Measurements from ENCODE around the gene KRTAP16-1.

Gene KRTAP16-1

DNA sequence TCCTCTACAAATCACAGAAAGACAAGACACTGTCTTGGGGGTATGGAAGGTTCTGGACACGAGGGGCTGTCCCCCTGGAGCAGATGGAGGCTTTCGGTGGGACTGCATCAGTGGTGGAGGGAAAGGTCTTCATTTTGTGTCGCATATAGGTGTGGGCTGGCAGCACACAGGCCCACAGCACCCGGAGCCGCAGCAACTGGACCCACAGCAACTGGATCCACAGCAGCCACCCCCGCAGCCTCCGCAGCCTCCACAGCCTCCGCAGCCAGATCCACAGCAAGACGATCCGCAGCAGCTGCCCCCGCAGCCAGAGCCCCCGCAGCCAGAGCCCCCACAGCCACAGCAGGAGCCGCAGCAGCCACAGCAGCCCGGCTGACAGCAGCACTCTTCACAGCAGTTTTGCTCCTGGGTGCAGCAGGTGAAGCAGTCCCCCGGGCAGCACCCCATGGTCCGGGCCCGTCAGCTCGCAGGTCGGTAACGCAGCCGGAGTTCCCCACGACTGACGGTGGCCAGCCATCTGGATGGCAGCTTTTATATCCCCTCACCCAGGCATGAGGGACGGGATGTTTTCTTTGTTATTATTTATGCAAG lies 6.2 kb upstream of the KRTAP16-1 start, which contains the start of gene KRTAP17-1:
KRTAP17-1 (minus strand) TSS at position 507 of the 591 bp plus-strand sequence; CDS start at position 447, 60 bp downstream.
- Histone ChIP-seq H3K27ac (ENCODE audit: low read length) (no peak within 1 kb of the TSS), H3K36me3 (ENCODE audit: insufficient read depth, low read depth, low read length) (no peaks in the 10 kb centered on the region), H3K27me3 (ENCODE audit: insufficient read depth, low read length) (no peaks in the 10 kb centered on the region), H3K4me3 (ENCODE audit: low read length) (no peak within 1 kb of the TSS), H3K9me3 (ENCODE audit: insufficient read depth, low read depth, low read length) (peaks cover 10% of the 10 kb centered on the region; the same call in 1 of the 2 replicates), H3K9ac (ENCODE audit: low read depth, low read length) (no peak within 1 kb of the TSS), H3K4me1 (ENCODE audit: insufficient read depth, low read length) (no peaks in the 10 kb centered on the region)

DNA sequence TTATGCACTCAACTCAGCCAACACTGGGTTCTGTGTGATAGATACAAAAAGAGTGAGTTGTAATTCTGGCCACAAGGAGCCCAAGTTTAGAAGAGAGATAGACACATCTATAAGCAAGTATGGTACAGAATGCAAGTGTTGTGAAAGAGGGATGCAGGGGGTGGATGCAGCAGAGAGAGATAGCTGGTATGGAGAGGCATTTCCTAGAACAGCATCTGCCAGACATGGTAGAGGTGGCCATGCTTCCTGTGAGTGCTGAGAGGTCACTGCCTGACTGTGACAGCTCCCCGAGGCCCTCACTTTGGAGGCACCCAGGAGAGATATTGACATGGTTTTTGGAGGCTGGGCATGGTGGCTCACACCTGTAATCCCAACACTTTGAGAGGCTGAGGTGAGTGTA lies 2.0 kb upstream of the KRTAP16-1 start:
- Histone ChIP-seq H3K36me3 (ENCODE audit: insufficient read depth, low read depth, low read length) (no peaks in the 10 kb centered on the region), H3K9me3 (ENCODE audit: insufficient read depth, low read depth, low read length) (no peaks in the 10 kb centered on the region), H3K27ac (ENCODE audit: low read length) (no peak overlapping the region), H3K4me3 (ENCODE audit: low read length) (no peak overlapping the region), H3K9ac (ENCODE audit: low read depth, low read length) (no peak overlapping the region), H3K27me3 (ENCODE audit: insufficient read depth, low read length) (no peaks in the 10 kb centered on the region), H3K4me1 (ENCODE audit: insufficient read depth, low read length) (no peaks in the 10 kb centered on the region)

DNA sequence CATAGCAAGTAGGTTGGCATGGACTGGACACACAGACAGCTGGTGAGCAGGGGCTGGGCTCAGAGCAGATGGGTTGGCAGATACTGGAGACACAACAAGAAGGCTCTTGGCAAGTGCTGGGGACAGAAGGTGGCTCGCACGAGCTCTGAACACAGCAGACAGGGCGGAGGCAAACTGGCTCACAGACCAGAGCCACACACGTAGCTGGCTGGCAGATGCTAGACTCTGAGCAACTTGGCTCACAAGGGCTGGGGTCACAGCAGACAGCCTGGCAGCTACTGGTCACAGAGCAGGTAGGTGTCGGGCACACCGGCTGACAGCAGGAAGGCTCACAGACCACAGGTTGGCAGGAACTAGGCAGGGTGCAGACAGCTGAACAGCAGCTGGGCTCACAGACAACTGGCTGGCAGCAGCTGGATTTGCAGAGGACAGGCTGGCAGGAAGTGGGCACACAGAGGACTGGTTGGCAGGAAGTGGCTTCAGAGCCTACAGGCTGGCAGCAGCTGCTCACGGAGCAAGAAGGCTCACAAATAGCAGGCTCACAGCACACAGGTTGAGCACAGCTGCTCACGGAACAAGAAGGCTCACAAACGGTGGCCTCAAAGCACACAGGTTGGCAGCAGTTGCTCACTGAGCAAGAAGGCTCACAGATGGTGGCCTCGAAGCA lies 725 bp downstream of the KRTAP16-1 start:
- Histone ChIP-seq H3K9ac (ENCODE audit: low read depth, low read length) (no peak overlapping the region), H3K4me3 (ENCODE audit: low read length) (no peak overlapping the region), H3K27ac (ENCODE audit: low read length) (no peak overlapping the region), H3K27me3 (ENCODE audit: insufficient read depth, low read length) (no peaks in the 10 kb centered on the region), H3K9me3 (ENCODE audit: insufficient read depth, low read depth, low read length) (no peaks in the 10 kb centered on the region), H3K4me1 (ENCODE audit: insufficient read depth, low read length) (no peaks in the 10 kb centered on the region), H3K36me3 (ENCODE audit: insufficient read depth, low read depth, low read length) (no peaks in the 10 kb centered on the region)

DNA sequence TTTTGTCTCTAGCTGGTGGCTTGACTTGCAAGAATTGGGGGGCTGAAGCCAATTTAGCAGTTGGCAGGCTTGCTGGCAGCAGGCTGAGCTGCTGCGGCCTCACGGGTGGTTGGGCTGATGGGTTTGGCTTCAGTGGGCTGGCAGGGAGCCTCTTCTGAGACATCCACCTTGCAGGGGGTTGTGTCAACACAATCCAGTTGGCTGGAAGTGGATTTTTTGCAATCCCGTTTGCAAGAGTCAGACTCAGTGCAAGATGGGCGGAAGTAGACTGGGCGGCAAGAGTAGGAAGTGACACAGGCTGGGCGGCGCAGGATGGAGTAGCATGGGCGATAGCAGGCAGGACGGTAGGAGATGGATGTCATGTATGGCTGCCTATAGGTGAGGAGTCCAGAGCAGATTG lies 1.5 kb downstream of the KRTAP16-1 start:
- H3K27ac ChIP-seq (ENCODE audit: low read length): no peak overlapping the region
- H3K9ac ChIP-seq (ENCODE audit: low read depth, low read length): no peak overlapping the region
- no peak overlapping the region for H3K4me3 ChIP-seq (ENCODE audit: low read length)
- H3K36me3 ChIP-seq (ENCODE audit: insufficient read depth, low read depth, low read length): no peaks in the 10 kb centered on the region
- H3K27me3 ChIP-seq (ENCODE audit: insufficient read depth, low read length): no peaks in the 10 kb centered on the region
- H3K4me1 ChIP-seq (ENCODE audit: insufficient read depth, low read length): no peaks in the 10 kb centered on the region
- H3K9me3 ChIP-seq (ENCODE audit: insufficient read depth, low read depth, low read length): no peaks in the 10 kb centered on the region

DNA sequence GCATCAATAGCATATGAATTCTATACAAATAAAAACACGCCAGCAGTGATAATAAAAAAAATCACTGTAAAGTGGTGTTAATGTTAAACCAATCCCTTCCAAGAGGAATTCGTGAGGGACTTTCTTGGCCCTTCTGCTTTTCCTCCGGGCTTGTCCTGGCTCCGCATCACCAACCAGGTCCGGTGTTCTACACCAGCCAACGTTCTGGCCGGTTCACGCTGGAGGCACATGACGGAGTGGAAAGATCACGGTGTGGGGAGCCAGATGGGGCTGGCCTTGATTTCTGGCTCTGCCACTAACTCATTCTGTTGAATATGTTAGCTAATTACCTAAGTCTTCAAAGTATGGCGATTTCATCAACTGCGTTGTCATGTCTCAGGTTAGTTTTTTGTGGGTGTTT lies 5.0 kb downstream of the KRTAP16-1 start:
- Histone ChIP-seq H3K27me3 (ENCODE audit: insufficient read depth, low read length) (no peaks in the 10 kb centered on the region), H3K4me3 (ENCODE audit: low read length) (no peak overlapping the region), H3K36me3 (ENCODE audit: insufficient read depth, low read depth, low read length) (no peaks in the 10 kb centered on the region), H3K9ac (ENCODE audit: low read depth, low read length) (no peak overlapping the region), H3K9me3 (ENCODE audit: insufficient read depth, low read depth, low read length) (no peaks in the 10 kb centered on the region), H3K27ac (ENCODE audit: low read length) (no peak overlapping the region), H3K4me1 (ENCODE audit: insufficient read depth, low read length) (no peaks in the 10 kb centered on the region)

DNA sequence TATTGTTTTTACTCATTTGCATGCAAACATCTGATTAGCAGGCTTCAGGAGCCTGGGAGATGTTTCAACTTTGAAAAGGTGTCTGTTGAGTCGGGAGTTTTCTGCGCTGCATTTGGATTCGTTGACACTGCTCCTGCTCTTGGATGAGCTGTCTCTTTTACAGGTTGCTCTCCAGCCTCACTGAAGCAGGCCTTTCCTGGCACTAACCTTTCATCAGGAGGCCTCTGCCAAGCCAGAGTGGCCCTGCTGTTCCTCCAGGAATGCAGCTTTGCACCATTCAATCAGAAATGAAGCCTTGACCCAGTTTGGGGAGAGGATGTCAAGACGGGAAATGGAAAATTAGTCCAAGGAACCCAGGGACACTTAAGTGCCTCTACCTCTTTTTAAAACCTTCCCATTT lies 6.1 kb downstream of the KRTAP16-1 start:
- no peaks in the 10 kb centered on the region for H3K4me1 ChIP-seq (ENCODE audit: insufficient read depth, low read length)
- H3K27me3 ChIP-seq (ENCODE audit: insufficient read depth, low read length): no peaks in the 10 kb centered on the region
- H3K27ac ChIP-seq (ENCODE audit: low read length): no peak overlapping the region
- no peak overlapping the region for H3K9ac ChIP-seq (ENCODE audit: low read depth, low read length)
- H3K4me3 ChIP-seq (ENCODE audit: low read length): no peak overlapping the region
- no peaks in the 10 kb centered on the region for H3K9me3 ChIP-seq (ENCODE audit: insufficient read depth, low read depth, low read length)
- no peaks in the 10 kb centered on the region for H3K36me3 ChIP-seq (ENCODE audit: insufficient read depth, low read depth, low read length)

DNA sequence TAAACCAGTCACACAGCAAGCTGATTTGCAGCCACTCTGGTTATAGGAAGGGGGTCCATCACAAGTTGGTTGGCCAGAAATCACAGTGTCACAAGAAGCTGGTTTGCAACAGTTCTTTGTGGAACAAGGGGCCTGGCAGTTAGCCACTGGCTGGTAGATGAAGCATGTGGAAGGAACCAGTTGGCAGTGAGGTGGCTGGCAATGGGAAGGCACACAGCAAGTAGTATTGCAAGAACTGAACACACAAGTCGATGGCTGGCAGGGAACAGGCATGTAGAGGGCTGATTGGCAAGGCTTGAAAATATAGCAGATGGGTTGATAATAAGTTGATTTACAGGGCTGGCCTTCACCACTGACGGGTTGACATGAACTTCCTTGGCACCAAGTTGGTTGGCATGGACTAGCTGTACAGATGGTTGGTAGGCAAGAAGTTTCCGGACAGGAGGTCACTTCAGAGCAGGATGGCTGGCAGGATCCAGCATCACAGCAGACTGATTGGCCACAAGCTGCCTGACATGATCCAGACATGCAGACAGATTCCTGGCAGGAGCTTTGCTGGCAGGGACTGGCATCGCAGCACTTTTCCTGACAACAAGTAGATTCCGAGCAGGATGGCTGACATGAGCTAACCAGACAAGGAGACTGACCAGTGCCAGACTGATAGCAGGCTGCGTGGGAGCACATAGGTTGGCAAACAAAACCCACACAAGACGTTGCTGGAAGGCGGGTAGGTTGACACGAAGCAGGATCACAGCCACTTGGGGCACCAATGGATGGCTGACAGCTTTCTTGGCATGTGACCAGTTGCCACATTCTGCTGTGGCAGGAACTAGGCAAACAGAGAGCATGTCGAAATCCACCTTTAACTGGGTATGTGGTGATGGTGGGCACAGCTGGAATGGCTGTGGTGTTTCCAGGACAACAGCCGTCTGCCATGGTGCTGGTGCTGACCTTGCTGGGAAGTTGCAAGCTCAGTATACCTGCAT lies 6.9 kb downstream of the KRTAP16-1 start, which contains the start of gene KRTAP29-1:
KRTAP29-1 (minus strand) TSS at position 936 of the 986 bp plus-strand sequence; CDS start at position 936, 0 bp downstream.
- Histone ChIP-seq H3K36me3 (ENCODE audit: insufficient read depth, low read depth, low read length) (no peaks in the 10 kb centered on the region), H3K4me1 (ENCODE audit: insufficient read depth, low read length) (no peaks in the 10 kb centered on the region), H3K27me3 (ENCODE audit: insufficient read depth, low read length) (no peaks in the 10 kb centered on the region), H3K4me3 (ENCODE audit: low read length) (no peak within 1 kb of the TSS), H3K9me3 (ENCODE audit: insufficient read depth, low read depth, low read length) (no peaks in the 10 kb centered on the region), H3K27ac (ENCODE audit: low read length) (no peak within 1 kb of the TSS), H3K9ac (ENCODE audit: low read depth, low read length) (no peak within 1 kb of the TSS)

- Histone ChIP-seq H3K4me3 (ENCODE audit: low read length) (no peak overlapping the region), H3K27ac (ENCODE audit: low read length) (no peak overlapping the region), H3K9me3 (ENCODE audit: insufficient read depth, low read depth, low read length) (no peaks in the 10 kb centered on the region), H3K27me3 (ENCODE audit: insufficient read depth, low read length) (no peaks in the 10 kb centered on the region), H3K4me1 (ENCODE audit: insufficient read depth, low read length) (no peaks in the 10 kb centered on the region), H3K36me3 (ENCODE audit: insufficient read depth, low read depth, low read length) (no peaks in the 10 kb centered on the region), H3K9ac (ENCODE audit: low read depth, low read length) (no peak overlapping the region)
These were observed 7.8 kb downstream of the KRTAP16-1 start for GRCh38 chr17:41301204-41301790.

DNA sequence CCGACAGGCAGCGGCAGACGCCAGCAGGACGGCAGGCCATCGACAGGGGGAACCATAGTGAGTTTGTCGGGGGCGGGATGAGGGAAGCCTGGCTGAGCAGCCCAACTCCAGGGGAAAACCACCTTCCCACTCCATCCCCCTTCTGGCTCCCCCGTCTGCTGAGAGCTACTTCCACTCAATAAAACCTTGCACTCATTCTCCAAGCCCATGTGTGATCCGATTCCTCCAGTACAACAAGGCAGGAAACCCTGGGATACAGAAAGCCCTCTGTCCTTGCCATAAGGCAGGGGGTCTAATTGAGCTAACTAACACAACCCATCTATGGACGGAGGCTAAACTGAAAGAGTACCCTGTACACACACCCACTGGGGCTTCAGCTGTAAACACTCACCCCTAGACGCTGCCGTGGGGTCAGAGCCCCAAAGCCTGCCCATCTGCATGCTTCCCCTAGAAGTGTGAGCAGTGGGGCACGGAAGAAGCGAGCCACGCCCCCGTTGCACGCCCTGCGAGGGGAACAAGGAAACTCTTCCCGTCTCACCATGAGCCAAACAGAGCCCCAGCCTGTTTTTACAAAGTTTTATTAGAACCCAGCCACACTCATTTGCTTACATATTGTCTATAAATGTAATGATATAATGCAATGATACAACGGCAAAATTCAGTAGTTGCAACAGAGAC lies 10.5 kb downstream of the KRTAP16-1 start:
- no peak overlapping the region for H3K9ac ChIP-seq (ENCODE audit: low read depth, low read length)
- H3K27me3 ChIP-seq (ENCODE audit: insufficient read depth, low read length): no peaks in the 10 kb centered on the region
- no peak overlapping the region for H3K4me3 ChIP-seq (ENCODE audit: low read length)
- H3K27ac ChIP-seq (ENCODE audit: low read length): no peak overlapping the region
- H3K4me1 ChIP-seq (ENCODE audit: insufficient read depth, low read length): no peaks in the 10 kb centered on the region
- no peaks in the 10 kb centered on the region for H3K36me3 ChIP-seq (ENCODE audit: insufficient read depth, low read depth, low read length)
- no peaks in the 10 kb centered on the region for H3K9me3 ChIP-seq (ENCODE audit: insufficient read depth, low read depth, low read length)

DNA sequence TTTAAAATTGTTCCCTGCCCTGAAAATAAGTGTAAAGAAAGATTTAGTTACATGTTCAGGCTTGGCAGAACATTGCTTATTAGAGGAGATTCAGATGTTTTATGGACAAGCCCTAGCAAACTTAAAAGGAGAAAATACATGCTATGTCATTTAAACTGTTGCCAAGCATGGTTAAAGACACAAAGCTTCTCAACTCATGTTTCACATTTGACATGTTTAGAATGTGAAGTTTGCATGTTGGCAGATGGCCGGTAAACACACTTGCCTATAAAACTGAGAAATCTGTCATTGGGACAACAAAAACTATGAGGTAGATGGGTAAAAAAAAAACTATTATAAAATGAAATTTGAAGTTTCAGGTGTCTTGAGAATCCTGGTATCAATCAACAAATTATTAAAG lies 12.3 kb downstream of the KRTAP16-1 start:
- H3K9me3 ChIP-seq (ENCODE audit: insufficient read depth, low read depth, low read length): no peaks in the 10 kb centered on the region
- no peak overlapping the region for H3K27ac ChIP-seq (ENCODE audit: low read length)

DNA sequence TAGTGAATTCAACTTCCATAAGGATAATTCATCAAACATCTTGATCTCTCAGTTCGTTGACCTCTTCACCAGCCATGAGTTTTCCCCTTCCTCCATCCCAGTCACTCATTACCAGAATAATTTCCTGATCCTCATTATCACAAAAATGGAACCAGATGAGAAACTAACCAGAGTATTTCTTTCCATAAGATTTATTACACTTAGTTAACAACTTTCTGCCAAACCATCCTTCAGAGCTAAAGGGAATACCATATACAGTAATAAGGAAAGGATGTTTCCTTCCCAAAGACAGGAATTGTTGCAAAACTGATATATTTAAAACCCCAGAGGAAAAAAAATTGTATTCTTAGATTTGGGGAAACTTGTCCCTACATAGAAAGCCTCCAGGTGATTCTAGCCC lies 15.1 kb downstream of the KRTAP16-1 start:
- Histone ChIP-seq H3K36me3 (ENCODE audit: insufficient read depth, low read depth, low read length) (no peaks in the 10 kb centered on the region), H3K27ac (ENCODE audit: low read length) (no peak overlapping the region), H3K9me3 (ENCODE audit: insufficient read depth, low read depth, low read length) (no peaks in the 10 kb centered on the region), H3K27me3 (ENCODE audit: insufficient read depth, low read length) (no peaks in the 10 kb centered on the region), H3K4me1 (ENCODE audit: insufficient read depth, low read length) (no peaks in the 10 kb centered on the region), H3K9ac (ENCODE audit: low read depth, low read length) (no peak overlapping the region), H3K4me3 (ENCODE audit: low read length) (no peak overlapping the region)

More for the DNA sequence above, 12.3 kb downstream of the KRTAP16-1 start:
- Histone ChIP-seq H3K27me3 (ENCODE audit: insufficient read depth, low read length) (no peaks in the 10 kb centered on the region), H3K4me3 (ENCODE audit: low read length) (no peak overlapping the region), H3K36me3 (ENCODE audit: insufficient read depth, low read depth, low read length) (no peaks in the 10 kb centered on the region), H3K4me1 (ENCODE audit: insufficient read depth, low read length) (no peaks in the 10 kb centered on the region), H3K9ac (ENCODE audit: low read depth, low read length) (no peak overlapping the region)

Measured in iPS-20b (cell line).